ENCODE data around the gene CRISPLD2.

CRISPLD2 gene

GRCh38 chr16:84843149-84844048 is 23.6 kb downstream of the CRISPLD2 start (continued):
- TF ChIP-seq, protein P1, sequence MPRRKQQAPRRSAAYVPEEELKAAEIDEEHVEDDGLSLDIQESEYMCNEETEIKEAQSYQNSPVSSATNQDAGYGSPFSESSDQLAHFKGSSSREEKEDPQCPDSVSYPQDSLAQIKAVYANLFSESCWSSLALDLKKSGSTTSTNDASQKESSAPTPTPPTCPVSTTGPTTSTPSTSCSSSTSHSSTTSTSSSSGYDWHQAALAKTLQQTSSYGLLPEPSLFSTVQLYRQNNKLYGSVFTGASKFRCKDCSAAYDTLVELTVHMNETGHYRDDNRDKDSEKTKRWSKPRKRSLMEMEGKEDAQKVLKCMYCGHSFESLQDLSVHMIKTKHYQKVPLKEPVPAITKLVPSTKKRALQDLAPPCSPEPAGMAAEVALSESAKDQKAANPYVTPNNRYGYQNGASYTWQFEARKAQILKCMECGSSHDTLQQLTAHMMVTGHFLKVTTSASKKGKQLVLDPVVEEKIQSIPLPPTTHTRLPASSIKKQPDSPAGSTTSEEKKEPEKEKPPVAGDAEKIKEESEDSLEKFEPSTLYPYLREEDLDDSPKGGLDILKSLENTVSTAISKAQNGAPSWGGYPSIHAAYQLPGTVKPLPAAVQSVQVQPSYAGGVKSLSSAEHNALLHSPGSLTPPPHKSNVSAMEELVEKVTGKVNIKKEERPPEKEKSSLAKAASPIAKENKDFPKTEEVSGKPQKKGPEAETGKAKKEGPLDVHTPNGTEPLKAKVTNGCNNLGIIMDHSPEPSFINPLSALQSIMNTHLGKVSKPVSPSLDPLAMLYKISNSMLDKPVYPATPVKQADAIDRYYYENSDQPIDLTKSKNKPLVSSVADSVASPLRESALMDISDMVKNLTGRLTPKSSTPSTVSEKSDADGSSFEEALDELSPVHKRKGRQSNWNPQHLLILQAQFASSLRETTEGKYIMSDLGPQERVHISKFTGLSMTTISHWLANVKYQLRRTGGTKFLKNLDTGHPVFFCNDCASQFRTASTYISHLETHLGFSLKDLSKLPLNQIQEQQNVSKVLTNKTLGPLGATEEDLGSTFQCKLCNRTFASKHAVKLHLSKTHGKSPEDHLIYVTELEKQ (tag by site-specific recombination; IDR thresholded peaks at IDR 0.05; ENCODE audit: borderline replicate concordance), result no peak
- TF ChIP-seq, protein P2, sequence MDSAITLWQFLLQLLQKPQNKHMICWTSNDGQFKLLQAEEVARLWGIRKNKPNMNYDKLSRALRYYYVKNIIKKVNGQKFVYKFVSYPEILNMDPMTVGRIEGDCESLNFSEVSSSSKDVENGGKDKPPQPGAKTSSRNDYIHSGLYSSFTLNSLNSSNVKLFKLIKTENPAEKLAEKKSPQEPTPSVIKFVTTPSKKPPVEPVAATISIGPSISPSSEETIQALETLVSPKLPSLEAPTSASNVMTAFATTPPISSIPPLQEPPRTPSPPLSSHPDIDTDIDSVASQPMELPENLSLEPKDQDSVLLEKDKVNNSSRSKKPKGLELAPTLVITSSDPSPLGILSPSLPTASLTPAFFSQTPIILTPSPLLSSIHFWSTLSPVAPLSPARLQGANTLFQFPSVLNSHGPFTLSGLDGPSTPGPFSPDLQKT (IDR thresholded peaks at IDR 0.05; ENCODE audit: borderline replicate concordance, low read depth, low read length), result no peak

- H3K9me3 ChIP-seq (ENCODE audit: control insufficient read depth, insufficient read depth, low read depth, low read length), result no peaks in the 10 kb centered on the region
- TF ChIP-seq GLIS1 (tag by site-specific recombination; IDR thresholded peaks at IDR 0.05), result no peak
- no peak for TF ChIP-seq ZNF366 (tag by site-specific recombination; conservative IDR thresholded peaks at IDR 0.05)
- TF ChIP-seq YY1 (tag by site-specific recombination; IDR thresholded peaks at IDR 0.05), result no peak
- TF ChIP-seq ZFP41 (tag by site-specific recombination; IDR thresholded peaks at IDR 0.05; ENCODE audit: borderline replicate concordance), result no peak
- no peak for TF ChIP-seq ZNF549 (tag by site-specific recombination; IDR thresholded peaks at IDR 0.05)
- no peak for TF ChIP-seq ZNF155 (tag by site-specific recombination; IDR thresholded peaks at IDR 0.05)
- TF ChIP-seq, protein P3, sequence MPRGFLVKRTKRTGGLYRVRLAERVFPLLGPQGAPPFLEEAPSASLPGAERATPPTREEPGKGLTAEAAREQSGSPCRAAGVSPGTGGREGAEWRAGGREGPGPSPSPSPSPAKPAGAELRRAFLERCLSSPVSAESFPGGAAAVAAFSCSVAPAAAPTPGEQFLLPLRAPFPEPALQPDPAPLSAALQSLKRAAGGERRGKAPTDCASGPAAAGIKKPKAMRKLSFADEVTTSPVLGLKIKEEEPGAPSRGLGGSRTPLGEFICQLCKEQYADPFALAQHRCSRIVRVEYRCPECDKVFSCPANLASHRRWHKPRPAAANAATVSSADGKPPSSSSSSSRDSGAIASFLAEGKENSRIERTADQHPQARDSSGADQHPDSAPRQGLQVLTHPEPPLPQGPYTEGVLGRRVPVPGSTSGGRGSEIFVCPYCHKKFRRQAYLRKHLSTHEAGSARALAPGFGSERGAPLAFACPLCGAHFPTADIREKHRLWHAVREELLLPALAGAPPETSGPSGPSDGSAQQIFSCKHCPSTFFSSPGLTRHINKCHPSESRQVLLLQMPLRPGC (tag by site-specific recombination; IDR thresholded peaks at IDR 0.05), result no peak
- no peak for TF ChIP-seq ZNF169 (tag by site-specific recombination; IDR thresholded peaks at IDR 0.05)
- TF ChIP-seq ZNF585B (tag by site-specific recombination; IDR thresholded peaks at IDR 0.05), result no peak
- TF ChIP-seq PBX3 (CRISPR knock-in tag; IDR thresholded peaks at IDR 0.05), result no peak
- TF ChIP-seq ZNF112 (tag by site-specific recombination; IDR thresholded peaks at IDR 0.05), result no peak
- TF ChIP-seq ZNF398 (tag by site-specific recombination; IDR thresholded peaks at IDR 0.05), result no peak
- no peak for TF ChIP-seq SCRT1 (tag by site-specific recombination; IDR thresholded peaks at IDR 0.05; ENCODE audit: borderline replicate concordance)
- TF ChIP-seq ZFHX2 (tag by site-specific recombination; conservative IDR thresholded peaks at IDR 0.05), result no peak
- no peak for TF ChIP-seq ZNF544 (tag by site-specific recombination; IDR thresholded peaks at IDR 0.05)
- no peak for TF ChIP-seq HOXA7 (CRISPR knock-in tag; IDR thresholded peaks at IDR 0.05; ENCODE audit: borderline replicate concordance)
- no peak for TF ChIP-seq ZNF692 (tag by site-specific recombination; IDR thresholded peaks at IDR 0.05)
- no peak for TF ChIP-seq ZNF530 (tag by site-specific recombination; IDR thresholded peaks at IDR 0.05; ENCODE audit: low read depth)
- no peak for TF ChIP-seq ZNF16 (tag by site-specific recombination; IDR thresholded peaks at IDR 0.05; ENCODE audit: low read depth)
- H3K27ac ChIP-seq (ENCODE audit: extremely low read depth, low read depth, low read length), result no peak overlapping the region
- H3K4me3 ChIP-seq (ENCODE audit: low read depth, low read length), result no peak overlapping the region
- H3K36me3 ChIP-seq (ENCODE audit: control insufficient read depth in 2 of 2, insufficient read depth in 1 of 2, low read length in 2 of 2), result no peaks in the 10 kb centered on the region
- no peaks in the 10 kb centered on the region for H3K4me1 ChIP-seq (ENCODE audit: control insufficient read depth, insufficient read depth, low read length)
- POLR2A ChIA-PET, result no interaction called here
- CTCF ChIA-PET, result no interaction called here
These were observed 24.2 kb downstream of the CRISPLD2 start for GRCh38 chr16:84844049-84844350.

Measured in HEK293 (cell line).